Measurements from ENCODE around the gene CRTC3. TPM values are rescaled to one million over a fixed set of nuclear protein-coding genes. Genes with fewer than 3 reads are reported as not detected.

CRTC3 gene
- total and polyA plus RNA-seq, 2 of the 4 experiments (the other 2 are of a cell fraction): 4.7 to 14.8 TPM

DNA sequence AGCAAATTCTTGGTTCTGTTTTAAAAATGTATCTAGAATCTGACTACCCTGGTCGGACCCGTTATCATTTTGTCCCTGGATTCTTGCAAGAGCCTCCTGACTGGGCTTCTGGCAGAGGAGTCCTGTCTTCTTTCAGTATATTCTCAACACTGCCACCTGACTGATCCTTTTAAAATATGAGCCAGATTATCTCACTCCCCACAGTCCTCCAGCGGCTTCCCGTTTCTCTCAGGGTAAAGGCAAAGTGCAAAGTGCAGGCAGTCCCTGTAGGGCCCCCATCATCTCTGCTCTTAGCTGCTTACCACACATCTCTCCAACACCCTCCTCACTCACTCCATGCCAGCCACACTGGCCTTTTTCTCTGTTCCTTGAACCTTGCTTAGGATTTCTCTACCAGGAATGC lies 28.4 kb downstream of the CRTC3 start:
- 44% methylated on average over 4 of the region's 4 CpGs; no CpG with 5 or more reads in 1 of the 2 experiments for WGBS, 2 experiments (ENCODE audit: extremely low coverage in 2 of 2, insufficient read length in 1 of 2)
- H3K27ac ChIP-seq (ENCODE audit: insufficient read depth, low read length): 0 out of 2 replicates have a peak overlapping the region, but pooled peaks have one; percentile 0
- dilution Hi-C loops (cut with HindIII; ENCODE audit: low sequenced_read_pairs, unreplicated experiment): no loop called here
- no peak overlapping the region for H2BK120ac ChIP-seq (ENCODE audit: low read depth, low read length)
- peak overlapping the region; percentile 79; the same call in 1 of the 2 replicates for H3K23ac ChIP-seq (ENCODE audit: low read depth, low read length)
- H3K9ac ChIP-seq (ENCODE audit: low read depth, low read length): no peak overlapping the region
- peak overlapping the region; percentile 61 for H2BK5ac ChIP-seq (ENCODE audit: low read depth, low read length, poor library complexity, severe bottlenecking)
- no TSS peak for BruUV-seq (replicated peaks)
- peaks cover 32% of the 10 kb centered on the region for H4K20me1 ChIP-seq (ENCODE audit: insufficient read depth, low read length)
- peak overlapping the region; percentile 56; the same call in 1 of the 2 replicates for H3K14ac ChIP-seq (replicated peaks; ENCODE audit: low read depth, low read length)
- ChIA-PET CTCF (no interaction called here), POLR2A (ENCODE audit: unreplicated experiment) (no interaction called here)
- H2BK15ac ChIP-seq (ENCODE audit: low read depth, low read length): no peak overlapping the region
- H3K36me3 ChIP-seq (ENCODE audit: control insufficient read depth, insufficient read depth, low read length): peaks cover 5% of the 10 kb centered on the region; the same call in 1 of the 2 replicates
- H4K8ac ChIP-seq (ENCODE audit: low read depth in 2 of 2, low read length in 2 of 2): peak overlapping the region; percentile 6 to 24; a peak in 3 of 4 replicates
- H2AK9ac ChIP-seq (replicated peaks; ENCODE audit: low read depth, low read length, poor library complexity): no peak overlapping the region
- H2AFZ ChIP-seq (replicated peaks; ENCODE audit: low read length, poor library complexity): no peak overlapping the region
- H2AK5ac ChIP-seq (ENCODE audit: low read depth, low read length): peak overlapping the region; percentile 84; the same call in 1 of the 2 replicates
- H3K9me1 ChIP-seq (ENCODE audit: insufficient read depth, low read length): peaks cover 26% of the 10 kb centered on the region
- ATAC-seq (ENCODE audit: low read depth) (no peak), DNase-seq (no peak)
- no peak overlapping the region for H2BK20ac ChIP-seq (ENCODE audit: low read depth, low read length)
- no peak overlapping the region for H3K4me3 ChIP-seq (ENCODE audit: insufficient read depth, low read depth, low read length)
- H3K4me2 ChIP-seq (ENCODE audit: low read depth, low read length): no peak overlapping the region
- H3K27me3 ChIP-seq (ENCODE audit: control insufficient read depth, insufficient read depth, low read length): no peaks in the 10 kb centered on the region
- no peaks in the 10 kb centered on the region for H3K9me3 ChIP-seq (ENCODE audit: control insufficient read depth, insufficient read depth, low read length)
- in situ Hi-C loops (cut with MboI; ENCODE audit: low sequenced_read_pairs): no loop called here
- peaks cover 39% of the 10 kb centered on the region for H3K4me1 ChIP-seq (ENCODE audit: control insufficient read depth, insufficient read depth, low read length)
- peak overlapping the region; percentile 75; the same call in 1 of the 2 replicates for H3K18ac ChIP-seq (ENCODE audit: low read depth, low read length)
- H3K56ac ChIP-seq (ENCODE audit: extremely low read depth, insufficient read depth, low read length): no peak overlapping the region
- no peak overlapping the region; the same call in 1 of the 2 replicates for H3K4ac ChIP-seq (ENCODE audit: low read depth, low read length)
- H4K91ac ChIP-seq (ENCODE audit: insufficient read depth, low read depth, low read length): peak overlapping the region; percentile 55
- H4K5ac ChIP-seq (ENCODE audit: low read depth, low read length): peak overlapping the region; percentile 39
- H3K79me1 ChIP-seq (ENCODE audit: low read depth in 1 of 2, low read length in 2 of 2): peaks cover 41 to 79% of the 10 kb centered on the region in 2 experiments
- intact Hi-C loops (cut with micrococcal nuclease): no loop called here
- no peak for TF ChIP-seq MAZ (IDR thresholded peaks at IDR 0.05; ENCODE audit: borderline replicate concordance, low read depth, low read length)
- no peak for TF ChIP-seq RFX5 (IDR thresholded peaks at IDR 0.05; ENCODE audit: low read depth, low read length)
- TF ChIP-seq POLR2A (IDR thresholded peaks at IDR 0.05; ENCODE audit: low read depth, low read length): no peak
- no peak for TF ChIP-seq NFE2L2 (IDR thresholded peaks at IDR 0.05; ENCODE audit: low read depth, low read length)
